Measurements from ENCODE around the gene TBC1D14. TPM values are rescaled to one million over a fixed set of nuclear protein-coding genes. Genes with fewer than 3 reads are reported as not detected.

The TBC1D14 gene
- total RNA-seq, 4 donors from 2014 or later = 42.6 to 56.9 (median 54.0) TPM

DNA sequence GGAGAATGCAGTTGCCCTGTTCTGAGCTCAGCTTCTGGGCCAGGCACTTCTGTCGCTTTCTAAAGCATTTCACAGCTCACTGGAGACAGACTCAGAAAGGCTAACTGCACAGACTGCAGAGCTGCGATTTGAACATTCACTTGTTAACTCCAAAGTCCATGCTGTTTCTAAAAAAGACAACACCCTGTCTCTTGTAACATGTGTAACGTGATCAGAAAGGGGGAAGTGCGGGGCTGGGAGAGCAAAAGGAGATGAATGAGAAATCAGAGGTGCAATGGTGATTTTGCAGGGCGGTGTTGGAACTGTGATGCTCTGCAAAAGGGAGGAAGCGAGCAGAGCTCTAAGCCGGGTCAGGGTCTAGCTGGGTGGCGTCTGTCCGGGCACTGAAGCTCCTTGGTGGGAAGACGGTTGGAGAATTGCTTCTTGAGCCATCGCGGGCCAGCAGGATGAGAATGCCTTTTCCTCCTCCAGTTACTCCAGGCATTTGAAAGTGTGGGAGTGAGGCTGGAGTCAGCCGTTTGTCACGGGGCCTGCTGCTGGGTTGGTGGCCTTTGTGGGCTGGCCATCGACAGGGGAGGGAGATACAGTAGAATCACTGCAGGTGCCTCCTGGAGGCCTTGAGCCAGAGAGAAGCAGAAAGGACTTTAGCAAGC is 20.3 kb downstream of the TBC1D14 start:
- 35 to 62% methylated on average over 9 to 15 of the region's 15 CpGs for WGBS, 2 donors (ENCODE audit: low coverage in 1 of 2)
- no peaks in the 10 kb centered on the region for H3K36me3 ChIP-seq
- peaks cover 34 to 58% (median 51%) of the 10 kb centered on the region in 4 donors for H3K4me1 ChIP-seq

GRCh38 chr4:6932475-6932874 is 22.8 kb downstream of the TBC1D14 start:
- Histone ChIP-seq H3K27ac (no peak overlapping the region), H3K4me3 (no peak overlapping the region), H3K9me3 (no peaks in the 10 kb centered on the region), H3K27me3 (no peaks in the 10 kb centered on the region), H3K36me3 (no peaks in the 10 kb centered on the region), H3K4me1 (peaks cover 25 to 44% (median 37%) of the 10 kb centered on the region in 4 donors)
- WGBS, 2 donors (ENCODE audit: low coverage in 1 of 2) = 94% methylated on average over 3 of the region's 3 CpGs; no CpG with 5 or more reads in 1 of the 2 donors
- intact Hi-C loops (cut with DNase I; ENCODE audit: low total_unique reads) = no loop called here
- DNase-seq = no peak
- in situ Hi-C loops (cut with MboI; ENCODE audit: low pct_ligation_motif_present in 1 of 4, low pct_unique_long_range_greater_than_20kb in 1 of 4, low sequenced_read_pairs in 3 of 4) = no loop called here
- TF ChIP-seq POLR2A (IDR thresholded peaks at IDR 0.05) (no peak), POLR2AphosphoS5 (IDR thresholded peaks at IDR 0.05) (no peak), EP300 (IDR thresholded peaks at IDR 0.05; ENCODE audit: low read depth) (no peak)
- TF ChIP-seq, protein P1, sequence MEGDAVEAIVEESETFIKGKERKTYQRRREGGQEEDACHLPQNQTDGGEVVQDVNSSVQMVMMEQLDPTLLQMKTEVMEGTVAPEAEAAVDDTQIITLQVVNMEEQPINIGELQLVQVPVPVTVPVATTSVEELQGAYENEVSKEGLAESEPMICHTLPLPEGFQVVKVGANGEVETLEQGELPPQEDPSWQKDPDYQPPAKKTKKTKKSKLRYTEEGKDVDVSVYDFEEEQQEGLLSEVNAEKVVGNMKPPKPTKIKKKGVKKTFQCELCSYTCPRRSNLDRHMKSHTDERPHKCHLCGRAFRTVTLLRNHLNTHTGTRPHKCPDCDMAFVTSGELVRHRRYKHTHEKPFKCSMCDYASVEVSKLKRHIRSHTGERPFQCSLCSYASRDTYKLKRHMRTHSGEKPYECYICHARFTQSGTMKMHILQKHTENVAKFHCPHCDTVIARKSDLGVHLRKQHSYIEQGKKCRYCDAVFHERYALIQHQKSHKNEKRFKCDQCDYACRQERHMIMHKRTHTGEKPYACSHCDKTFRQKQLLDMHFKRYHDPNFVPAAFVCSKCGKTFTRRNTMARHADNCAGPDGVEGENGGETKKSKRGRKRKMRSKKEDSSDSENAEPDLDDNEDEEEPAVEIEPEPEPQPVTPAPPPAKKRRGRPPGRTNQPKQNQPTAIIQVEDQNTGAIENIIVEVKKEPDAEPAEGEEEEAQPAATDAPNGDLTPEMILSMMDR (IDR thresholded peaks at IDR 0.05) = no peak

More for the DNA sequence above, 20.3 kb downstream of the TBC1D14 start:
- no peaks in the 10 kb centered on the region for H3K9me3 ChIP-seq
- TF ChIP-seq POLR2AphosphoS5 (IDR thresholded peaks at IDR 0.05) = peak; percentile 20 to 45 (median 38)
- no peak for TF ChIP-seq EP300 (IDR thresholded peaks at IDR 0.05; ENCODE audit: low read depth)
- peak; percentile 42 for TF ChIP-seq POLR2A (IDR thresholded peaks at IDR 0.05)
- H3K27ac ChIP-seq = peak overlapping the region; percentile 76 to 88 (median 84)
- in situ Hi-C loops (cut with MboI; ENCODE audit: low pct_ligation_motif_present in 1 of 4, low pct_unique_long_range_greater_than_20kb in 1 of 4, low sequenced_read_pairs in 3 of 4) (no loop called here), intact Hi-C loops (cut with DNase I; ENCODE audit: low total_unique reads) (no loop called here)
- peak; percentile 56 for DNase-seq
- H3K4me3 ChIP-seq = peak overlapping the region in 2 of 4 donors; percentile 8 to 11
- no peaks in the 10 kb centered on the region for H3K27me3 ChIP-seq

DNA sequence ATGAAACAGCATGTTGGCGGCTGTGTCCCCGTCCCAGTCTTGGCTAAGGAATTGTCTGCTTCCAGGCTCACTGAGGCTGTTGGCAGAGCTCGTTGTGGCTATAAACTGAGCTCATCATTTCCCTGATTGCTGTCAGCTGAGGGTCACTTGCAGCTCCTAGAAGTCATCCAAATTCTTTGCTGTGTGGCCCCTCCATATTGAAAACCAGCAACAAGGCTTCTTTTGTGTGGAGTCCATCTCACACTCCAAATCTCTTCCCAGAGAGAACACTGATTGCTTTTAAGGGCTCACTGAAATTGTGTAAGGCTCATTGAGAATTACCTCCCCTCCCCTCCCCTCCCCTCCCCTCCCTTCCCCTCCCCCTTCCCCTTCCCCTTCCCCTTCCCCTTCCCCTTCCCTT is 23.3 kb downstream of the TBC1D14 start:
- H3K36me3 ChIP-seq = no peaks in the 10 kb centered on the region
- H3K4me1 ChIP-seq = peaks cover 21 to 41% (median 33%) of the 10 kb centered on the region in 4 donors
- no peak overlapping the region for H3K27ac ChIP-seq
- no peak for DNase-seq
- in situ Hi-C loops (cut with MboI; ENCODE audit: low pct_ligation_motif_present in 1 of 4, low pct_unique_long_range_greater_than_20kb in 1 of 4, low sequenced_read_pairs in 3 of 4) = no loop called here
- 86% methylated on average over 3 of the region's 3 CpGs; no CpG with 5 or more reads in 1 of the 2 donors for WGBS, 2 donors (ENCODE audit: low coverage in 1 of 2)
- no peaks in the 10 kb centered on the region for H3K9me3 ChIP-seq
- no peaks in the 10 kb centered on the region for H3K27me3 ChIP-seq
- intact Hi-C loops (cut with DNase I; ENCODE audit: low total_unique reads) = no loop called here
- H3K4me3 ChIP-seq = no peak overlapping the region
- TF ChIP-seq, protein P1 (IDR thresholded peaks at IDR 0.05) = no peak
- TF ChIP-seq EP300 (IDR thresholded peaks at IDR 0.05; ENCODE audit: low read depth) = no peak
- no peak for TF ChIP-seq POLR2AphosphoS5 (IDR thresholded peaks at IDR 0.05)
- TF ChIP-seq POLR2A (IDR thresholded peaks at IDR 0.05) = no peak

DNA sequence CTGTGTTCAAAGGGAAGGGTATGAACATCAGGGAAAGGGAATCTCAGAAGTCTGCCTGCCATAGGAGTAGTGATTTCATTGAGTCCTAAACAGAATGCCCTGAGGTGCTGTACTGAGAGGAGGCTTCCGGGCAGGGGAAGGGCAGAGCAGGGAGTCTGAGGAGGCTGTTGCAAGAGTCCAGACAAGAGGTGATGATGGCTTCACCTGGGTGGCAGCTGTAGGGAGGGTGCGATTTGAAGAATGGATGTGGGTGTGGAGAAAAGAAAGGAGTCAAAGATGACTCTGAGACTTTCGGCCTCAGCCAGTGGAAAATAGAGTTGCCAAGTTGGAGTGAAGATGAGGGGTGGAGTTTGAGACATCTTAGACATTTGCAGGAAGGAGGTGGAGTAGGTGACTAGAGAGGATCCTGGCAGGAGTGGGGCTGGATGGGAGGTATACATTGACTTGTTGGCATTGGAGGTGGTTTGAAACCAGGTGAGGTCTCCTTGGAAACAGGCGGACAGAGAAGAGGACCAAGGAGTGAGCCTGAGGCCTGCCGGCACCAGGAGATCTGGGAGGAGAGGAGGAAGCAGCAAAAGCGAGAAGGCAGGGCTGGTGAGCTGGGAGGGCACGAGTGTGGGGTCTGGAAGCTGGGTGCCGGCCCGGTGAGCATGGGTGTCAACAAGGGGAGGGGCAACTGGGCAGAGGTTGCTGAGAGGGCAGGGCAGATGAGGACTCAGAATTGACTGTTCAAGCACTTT is 24.2 kb downstream of the TBC1D14 start:
- DNase-seq = no peak
- intact Hi-C loops (cut with DNase I; ENCODE audit: low total_unique reads) (no loop called here), in situ Hi-C loops (cut with MboI; ENCODE audit: low pct_ligation_motif_present in 1 of 4, low pct_unique_long_range_greater_than_20kb in 1 of 4, low sequenced_read_pairs in 3 of 4) (no loop called here)
- peak overlapping the region in 1 of 4 donors; percentile 23 for H3K27ac ChIP-seq
- H3K36me3 ChIP-seq = no peaks in the 10 kb centered on the region
- no peaks in the 10 kb centered on the region for H3K9me3 ChIP-seq
- 88 to 90% methylated on average over 6 to 9 of the region's 9 CpGs for WGBS, 2 donors (ENCODE audit: low coverage in 1 of 2)
- H3K27me3 ChIP-seq = no peaks in the 10 kb centered on the region
- no peak overlapping the region for H3K4me3 ChIP-seq
- H3K4me1 ChIP-seq = peaks cover 13 to 36% (median 24%) of the 10 kb centered on the region in 4 donors
- TF ChIP-seq POLR2A (IDR thresholded peaks at IDR 0.05) (no peak), EP300 (IDR thresholded peaks at IDR 0.05; ENCODE audit: low read depth) (no peak)
- TF ChIP-seq, protein P1 (IDR thresholded peaks at IDR 0.05) = no peak

Measured in transverse colon (tissue), 4 donors.